HL-60/S4 treated with retinoic acid at 250 ng/mL for 4 days and 3 days (cell line): ENCODE data around the gene TMEM167A.

ENCODE experiments used
- in situ Hi-C: fragments of 300-500 bp; cut with MboI; formaldehyde crosslinking; loops from 2 replicates; pipeline ENCODE4 v1.7.0; 2022; ENCODE audit warnings: low sequenced_read_pairs

TMEM167A gene

DNA sequence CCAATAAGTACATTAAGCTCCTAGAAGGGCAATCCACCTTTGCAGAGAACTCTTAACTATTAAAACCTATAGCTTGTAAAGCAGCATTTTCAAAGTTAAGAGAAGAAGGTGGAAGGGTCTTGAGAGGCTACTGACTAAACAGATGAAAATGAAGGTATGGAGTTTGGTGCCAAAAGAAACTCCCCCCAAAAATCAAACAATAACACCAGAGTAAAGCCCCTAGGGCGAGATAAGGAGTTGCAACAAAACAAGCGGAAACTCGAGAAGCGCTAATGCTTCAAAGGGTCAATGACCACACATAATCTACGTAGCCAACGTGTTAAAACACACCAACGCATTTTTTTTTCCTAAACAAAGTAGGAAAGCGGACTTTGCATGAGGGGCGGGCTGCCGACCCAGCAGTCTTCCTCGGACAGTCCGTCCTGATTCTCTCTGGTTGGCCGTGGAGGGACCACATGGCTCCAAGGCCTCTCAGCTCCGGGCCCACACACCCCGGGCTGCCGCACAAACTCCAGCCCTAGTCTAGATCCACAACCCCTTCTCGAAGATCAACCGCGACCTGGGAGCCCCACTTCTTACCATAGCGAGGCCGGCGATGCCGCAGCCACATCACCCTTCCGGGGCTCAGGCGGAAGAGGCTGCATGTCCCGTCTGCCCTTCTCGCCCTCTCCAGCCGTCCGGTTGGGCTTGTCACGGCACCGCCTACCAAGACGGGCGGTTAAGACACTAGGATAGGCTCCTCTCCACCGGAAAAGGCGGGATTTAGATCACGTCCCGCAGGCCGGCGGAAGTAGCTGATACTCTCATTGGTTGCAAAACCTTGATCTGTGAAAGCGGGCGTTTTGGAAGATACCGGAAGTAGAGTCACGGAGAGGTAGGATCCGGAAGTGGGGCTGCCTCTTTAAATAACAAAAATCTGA, at the start of gene TMEM167A, which contains the start of gene XRCC4:
Gene TMEM167A, minus strand, starts transcription at position 653 of the 920 bp plus-strand sequence. Its CDS starts 71 bp downstream, at position 582.
Gene XRCC4, plus strand, starts transcription at position 806 of the 920 bp plus-strand sequence. CDS start 27,373 bp downstream, outside the sequence.
- in situ Hi-C loops = no loop called here

GRCh38 chr5:83126501-83126900, 49.3 kb upstream of the TMEM167A start:
- in situ Hi-C loops = no loop called here

DNA sequence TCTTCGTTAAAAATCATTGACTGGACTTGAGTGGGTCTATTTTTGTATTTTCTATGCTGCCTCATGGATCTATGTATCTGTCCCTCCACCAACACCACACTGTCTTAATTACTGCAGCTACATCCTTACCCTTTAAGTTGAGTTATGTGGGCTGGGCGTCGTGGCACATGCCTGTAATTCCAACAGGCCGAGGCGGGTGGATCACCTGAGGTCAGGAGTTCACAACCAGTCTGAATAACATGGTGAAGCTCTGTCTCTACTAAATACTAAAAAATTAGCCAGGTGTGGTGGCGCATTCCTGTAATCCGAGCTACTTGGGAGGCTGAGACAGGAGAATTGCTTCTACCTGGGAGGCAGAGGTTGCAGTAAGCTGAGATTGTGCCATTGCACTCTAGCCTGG, 48.4 kb upstream of the TMEM167A start:
- in situ Hi-C loops = no loop called here

- in situ Hi-C loops = no loop called here
These were observed 47.4 kb upstream of the TMEM167A start for GRCh38 chr5:83124593-83124992.

DNA sequence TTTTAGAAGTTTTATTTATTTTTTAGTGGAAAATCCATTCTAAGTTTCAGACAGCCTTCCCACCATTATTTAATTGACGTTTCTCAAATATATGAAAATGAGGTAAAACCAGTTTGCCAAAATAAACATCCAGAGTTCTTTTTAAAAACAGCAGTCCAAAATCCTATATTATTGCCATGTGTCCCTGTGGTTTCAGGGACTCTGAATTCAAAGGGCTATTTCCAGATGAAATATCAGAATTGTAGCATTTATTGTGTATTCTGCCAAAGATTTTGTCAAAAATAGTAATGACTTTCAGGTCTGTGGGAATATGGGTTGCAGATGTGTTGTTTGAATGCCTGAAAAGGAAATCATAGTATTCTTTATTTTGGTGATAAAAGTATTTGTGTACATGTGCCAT, 41.8 kb upstream of the TMEM167A start:
- in situ Hi-C loops = no loop called here

- in situ Hi-C loops = no loop called here
These were observed 41.3 kb upstream of the TMEM167A start for GRCh38 chr5:83118471-83118870.

GRCh38 chr5:83115816-83116215, 38.6 kb upstream of the TMEM167A start:
- in situ Hi-C loops = no loop called here

DNA sequence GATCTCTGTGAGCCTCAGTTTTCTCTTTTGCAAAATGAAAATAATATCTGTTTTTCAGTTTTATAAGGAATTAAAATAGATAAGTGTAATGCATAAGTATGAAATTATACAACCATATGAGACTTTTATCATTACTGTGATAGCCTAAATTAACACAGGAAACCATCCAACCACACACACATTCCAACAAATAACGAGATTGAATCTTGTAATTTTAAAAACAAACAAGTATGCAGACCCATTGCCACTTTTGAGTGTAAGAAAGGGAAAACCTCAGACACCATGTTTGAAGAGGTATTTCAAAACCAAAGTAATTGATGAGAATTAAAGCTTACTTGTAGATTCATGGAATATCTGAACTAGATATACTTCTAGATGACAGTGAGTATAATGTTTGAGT, 32.2 kb upstream of the TMEM167A start:
- in situ Hi-C loops = no loop called here

DNA sequence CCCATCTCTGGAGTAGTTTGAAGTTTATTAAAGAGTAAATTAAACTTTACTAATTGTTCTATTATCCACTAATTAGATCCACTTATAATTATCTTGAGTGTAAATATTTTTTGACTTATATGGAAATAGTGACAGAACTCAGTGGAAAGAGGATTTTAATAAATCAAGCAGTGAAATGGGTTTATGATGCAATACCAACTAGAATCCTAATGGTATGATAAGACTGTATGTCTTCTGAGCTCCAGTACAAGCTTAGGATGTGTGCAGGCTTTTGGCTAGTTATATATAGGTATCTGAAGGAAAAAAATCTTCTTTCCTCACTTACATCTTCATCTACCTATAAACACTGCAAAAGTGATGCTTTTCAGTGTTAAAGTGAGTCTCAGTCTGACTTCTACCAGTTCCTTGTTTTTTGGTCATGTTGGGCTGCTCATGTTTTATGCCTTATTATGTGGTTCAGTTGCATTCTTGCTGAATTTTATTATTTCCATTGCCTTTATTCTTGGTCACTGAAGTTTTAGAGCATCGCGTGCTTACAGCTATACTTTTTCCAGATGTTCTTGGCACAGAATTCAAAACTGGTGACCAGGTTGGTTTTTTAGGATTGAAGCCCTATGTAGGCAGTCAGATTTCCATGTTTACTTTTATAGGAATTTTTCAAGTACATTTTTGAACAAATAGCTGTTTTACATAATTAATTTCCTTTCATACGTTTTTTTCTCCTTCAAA, 30.7 kb upstream of the TMEM167A start:
- in situ Hi-C loops = no loop called here

- in situ Hi-C loops = no loop called here
These were observed 26.8 kb upstream of the TMEM167A start for GRCh38 chr5:83104021-83104420.

GRCh38 chr5:83102364-83102980, 25.3 kb upstream of the TMEM167A start:
- in situ Hi-C loops = no loop called here

- in situ Hi-C loops = no loop called here
These were observed 24.3 kb upstream of the TMEM167A start for GRCh38 chr5:83101514-83101913.

DNA sequence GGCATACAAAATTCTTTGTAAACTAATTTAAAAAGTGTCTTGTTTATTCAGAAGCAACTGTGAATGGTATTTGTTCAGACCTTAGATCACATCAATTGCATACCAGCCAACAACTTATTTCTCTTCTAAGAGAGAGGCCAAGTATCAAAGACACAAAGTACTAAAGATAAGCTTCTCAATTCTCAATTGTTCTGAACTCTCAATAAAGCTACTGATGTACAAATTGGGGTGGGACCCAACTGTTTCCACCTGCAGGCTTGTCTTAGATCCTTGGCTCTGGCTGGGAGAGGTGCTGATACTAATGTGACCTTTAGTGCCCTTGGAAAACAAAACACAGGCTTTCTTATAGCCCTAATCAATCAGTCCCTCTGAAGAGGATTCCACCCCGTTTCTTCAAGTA, 22.3 kb upstream of the TMEM167A start:
- in situ Hi-C loops = no loop called here

DNA sequence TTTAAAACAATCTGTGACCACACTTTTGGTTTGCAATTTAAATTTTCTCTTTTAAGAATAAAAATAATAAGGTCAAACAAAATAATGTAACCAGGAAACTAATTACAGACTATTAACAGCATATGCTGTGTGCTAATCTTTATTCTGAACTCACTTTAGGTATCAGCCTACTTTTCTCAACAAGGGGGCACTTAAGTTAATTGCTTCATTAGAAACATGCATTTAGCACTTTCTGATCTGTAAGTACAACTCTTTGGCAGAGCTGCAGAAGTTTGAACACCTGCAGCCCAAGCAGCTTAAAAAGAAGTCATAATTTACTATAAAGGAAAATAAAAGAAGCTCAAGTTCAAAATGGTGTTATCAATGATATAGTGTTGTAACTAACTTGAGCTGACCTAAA, 21.8 kb upstream of the TMEM167A start:
- in situ Hi-C loops = no loop called here

GRCh38 chr5:83097689-83098231, 20.6 kb upstream of the TMEM167A start:
- in situ Hi-C loops = no loop called here

- in situ Hi-C loops = no loop called here
These were observed 19.6 kb upstream of the TMEM167A start for GRCh38 chr5:83096660-83097339.

- in situ Hi-C loops = no loop called here
These were observed 18.9 kb upstream of the TMEM167A start for GRCh38 chr5:83095957-83096539.

GRCh38 chr5:83095163-83095956, 18.2 kb upstream of the TMEM167A start:
- in situ Hi-C loops = no loop called here

DNA sequence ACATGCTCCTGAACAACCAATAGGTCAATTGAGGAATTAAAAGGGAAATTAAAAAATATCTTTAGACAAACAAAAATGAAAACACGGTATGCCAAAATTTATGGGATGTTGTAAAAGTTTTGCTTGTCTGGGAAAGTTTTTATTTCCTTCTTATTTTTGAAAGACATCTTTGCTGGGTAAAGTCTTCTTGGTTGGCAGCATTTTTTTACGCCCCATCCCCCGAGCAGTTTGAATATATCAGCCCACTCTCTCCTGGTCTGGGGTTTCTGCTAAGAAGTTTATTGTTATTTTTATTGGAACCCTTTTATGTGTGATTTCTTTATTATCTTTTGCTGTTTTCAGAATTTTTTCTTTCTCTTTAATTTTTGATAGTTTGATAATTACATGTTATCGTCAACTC, 16.5 kb upstream of the TMEM167A start:
- in situ Hi-C loops = no loop called here
